Islet precursor cell (in vitro differentiated cells): ENCODE results near the gene SMG5.

ENCODE experiments used
- DNase-seq: peaks from one replicate; pipeline ENCODE4 v3.0.0-alpha.2; 2018

Gene SMG5

DNA sequence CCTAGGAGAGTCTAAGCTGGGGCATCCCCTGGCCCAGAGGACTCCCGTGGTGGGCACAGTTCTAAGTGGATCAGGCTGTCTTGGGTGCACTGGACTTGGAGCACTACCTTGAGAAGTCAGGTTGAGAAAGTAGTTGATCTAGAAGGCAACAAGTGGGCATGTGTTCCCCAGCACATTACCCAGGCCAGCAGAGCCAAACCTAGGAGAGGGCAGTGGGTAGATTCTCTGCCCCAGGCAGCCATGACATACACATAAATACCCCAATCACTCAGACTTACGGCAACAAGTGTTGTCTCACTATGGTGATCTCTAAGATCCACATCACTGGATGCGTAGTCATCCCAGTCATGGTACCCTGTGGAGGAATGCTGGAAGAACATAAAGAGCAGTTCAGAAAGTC lies 71.4 kb downstream of the SMG5 start:
- DNase-seq: no peak

DNA sequence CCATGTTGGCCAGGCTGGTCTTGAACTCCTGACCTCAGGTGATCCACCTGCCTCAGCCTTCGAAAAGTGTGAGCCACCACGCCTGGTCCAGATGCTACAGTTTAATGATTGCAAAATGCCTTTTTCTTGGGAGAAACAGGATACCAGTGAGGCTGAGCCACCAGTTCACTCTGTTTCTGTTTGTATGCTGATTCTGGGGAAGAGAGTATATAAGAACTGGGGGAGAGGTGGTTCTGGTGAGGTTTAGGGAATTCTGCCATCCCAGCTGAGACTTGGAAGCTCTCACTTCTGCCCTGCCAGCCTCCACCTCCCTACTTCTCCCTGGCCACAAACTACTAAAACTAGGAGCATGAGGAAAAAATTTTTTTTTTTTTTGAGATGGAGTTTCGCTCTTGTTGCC lies 77.9 kb downstream of the SMG5 start:
- DNase-seq: no peak

- no peak for DNase-seq
These were observed 79.3 kb downstream of the SMG5 start for GRCh38 chr1:156203331-156203730.

DNA sequence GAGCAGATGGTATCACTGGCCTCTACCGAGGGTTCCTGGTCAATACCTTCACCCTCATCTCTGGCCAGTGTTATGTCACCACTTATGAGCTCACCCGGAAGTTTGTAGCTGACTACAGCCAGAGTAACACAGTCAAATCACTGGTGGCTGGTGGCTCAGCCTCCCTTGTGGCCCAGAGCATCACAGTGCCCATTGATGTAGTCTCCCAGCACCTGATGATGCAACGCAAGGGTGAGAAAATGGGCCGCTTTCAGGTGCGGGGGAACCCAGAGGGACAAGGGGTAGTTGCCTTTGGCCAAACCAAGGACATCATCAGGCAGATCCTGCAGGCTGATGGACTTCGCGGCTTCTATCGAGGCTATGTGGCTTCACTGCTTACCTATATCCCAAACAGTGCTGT lies 82.6 kb downstream of the SMG5 start:
- no peak for DNase-seq
